NCI-H2196 (cell line): Measurements from ENCODE around the gene PTGER3.

Experiments
- DNase-seq: peaks from one replicate; lab custom pipeline; 2025; ENCODE audit not compliant: unreplicated experiment; lab: John Stamatoyannopoulos, UW

PTGER3 gene

GRCh38 chr1:71047635-71048607, at the start of gene PTGER3:
TSS of gene PTGER3 (minus strand) at chr1:71047816. CDS start at chr1:71047577, 239 bp downstream.
- DNase-seq = no peak

DNA sequence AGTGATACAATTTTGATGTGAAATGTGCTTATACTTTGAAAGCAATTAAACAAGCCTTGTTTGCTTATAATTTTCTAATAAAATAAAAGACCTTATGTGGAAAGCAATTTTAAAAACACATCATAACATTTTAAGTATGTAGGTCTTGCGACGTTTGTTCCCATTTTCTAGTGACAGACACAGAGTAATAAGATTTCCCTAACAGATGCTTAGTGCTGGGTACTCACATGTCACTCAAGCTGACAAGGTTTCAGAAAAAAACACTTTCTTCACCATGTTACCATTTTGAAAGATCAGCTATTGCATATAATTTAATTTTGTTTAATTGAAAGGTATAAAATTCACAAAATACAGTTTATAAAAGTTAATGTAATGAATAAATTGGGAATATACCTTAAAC, 47.3 kb upstream of the PTGER3 start:
- no peak for DNase-seq

GRCh38 chr1:71093938-71094337, 46.3 kb upstream of the PTGER3 start:
- DNase-seq = no peak

GRCh38 chr1:71089536-71090270, 42.1 kb upstream of the PTGER3 start:
- DNase-seq = no peak

GRCh38 chr1:71088645-71089287, 41.1 kb upstream of the PTGER3 start:
- no peak for DNase-seq

- DNase-seq = no peak
Measured at GRCh38 chr1:71087713-71088112, 40.1 kb upstream of the PTGER3 start.

DNA sequence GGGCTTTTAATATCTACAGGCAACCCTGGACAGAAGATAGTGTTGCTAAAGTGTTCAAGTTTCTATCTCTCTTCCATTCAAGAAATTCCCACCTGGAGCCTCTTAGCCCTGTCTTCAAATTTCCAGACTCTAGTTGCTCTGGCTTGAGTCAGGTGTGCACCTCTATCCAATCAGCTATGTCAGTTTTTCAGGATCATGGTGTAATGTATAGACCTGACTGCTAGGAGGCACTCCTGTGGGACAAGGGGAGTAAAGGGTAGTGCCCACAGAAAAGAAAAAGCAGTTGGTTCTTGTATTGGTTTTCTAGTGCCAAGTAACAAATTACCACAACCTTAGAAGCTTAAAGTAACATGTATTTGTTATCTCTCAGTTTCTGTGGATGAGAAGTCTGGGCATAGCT, 39.4 kb upstream of the PTGER3 start:
- no peak for DNase-seq

- DNase-seq = no peak
Measured at GRCh38 chr1:71086331-71086730, 38.7 kb upstream of the PTGER3 start.

DNA sequence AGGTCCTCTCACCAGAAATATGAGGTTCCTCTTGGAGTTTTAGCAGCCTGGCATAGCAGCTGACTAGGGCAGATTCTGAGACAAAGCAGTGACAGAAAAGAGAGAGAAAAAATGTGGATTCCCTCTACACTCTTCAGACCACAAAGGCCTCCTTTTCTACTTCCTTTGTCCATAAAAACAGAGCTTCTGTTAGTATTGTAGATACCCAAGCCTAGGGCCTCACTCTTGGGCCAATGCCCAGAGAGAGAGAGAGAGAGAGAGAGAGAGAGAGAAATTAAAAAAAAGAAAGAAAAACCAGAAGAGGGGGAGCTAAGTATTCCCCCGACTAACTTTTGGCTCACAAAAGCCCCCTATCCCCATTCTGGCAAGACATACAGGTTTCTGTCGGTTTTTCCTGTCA, 35.7 kb upstream of the PTGER3 start:
- no peak for DNase-seq

GRCh38 chr1:71081697-71082080, 34.1 kb upstream of the PTGER3 start:
- no peak for DNase-seq

DNA sequence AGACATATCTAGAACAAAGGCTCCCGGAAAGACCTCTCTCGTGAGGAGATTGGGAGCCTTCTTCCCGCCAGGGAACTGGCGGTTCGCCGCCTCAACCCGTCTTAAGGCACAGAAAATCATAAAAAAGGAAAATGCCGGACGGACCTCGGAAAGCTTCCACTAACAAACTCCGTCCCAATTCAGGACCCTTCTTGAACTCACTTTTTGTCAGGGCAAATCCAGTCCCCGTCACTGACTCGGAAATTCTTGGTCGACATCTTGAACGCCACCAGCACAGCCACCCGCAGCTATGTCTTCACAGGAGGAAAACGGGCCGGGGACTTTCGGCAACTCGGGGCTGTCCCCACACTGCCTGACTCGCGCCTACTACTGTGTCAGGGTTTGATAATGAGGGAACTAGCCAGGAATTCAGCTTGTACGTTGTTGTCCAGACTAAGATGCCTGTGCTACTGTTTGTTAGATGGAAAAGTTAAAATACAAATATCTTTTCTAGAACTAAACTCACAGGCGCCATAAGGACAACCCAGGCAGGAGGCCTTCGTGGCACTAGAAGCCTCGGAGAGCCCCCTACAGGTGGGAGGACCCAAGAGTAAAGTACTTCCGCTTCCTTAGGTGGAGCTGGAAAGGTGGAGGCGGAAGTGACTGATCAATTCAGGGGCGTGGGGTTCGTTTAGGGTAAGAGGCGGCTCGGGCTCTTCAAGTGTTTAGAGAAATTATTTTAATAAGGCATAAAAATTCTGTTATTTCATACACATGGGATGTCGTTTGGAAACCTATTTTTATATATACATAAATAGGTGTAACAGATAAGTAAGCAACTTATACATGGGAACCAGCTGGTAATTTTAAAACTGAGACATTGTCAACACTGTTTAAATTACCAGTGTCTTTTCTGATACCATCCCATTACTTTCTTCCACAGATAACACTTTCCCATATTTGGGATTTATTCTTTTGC, 33.4 kb upstream of the PTGER3 start, which contains the start of gene ZRANB2:
TSS of gene ZRANB2 (minus strand) at position 297 of the 958 bp plus-strand sequence. CDS start at position 257, 40 bp downstream.
- DNase-seq = peak; percentile 92

GRCh38 chr1:71080230-71080738, 32.7 kb upstream of the PTGER3 start:
- peak; percentile 23 for DNase-seq

- DNase-seq = no peak
Measured at GRCh38 chr1:71074681-71075080, 27.1 kb upstream of the PTGER3 start.

DNA sequence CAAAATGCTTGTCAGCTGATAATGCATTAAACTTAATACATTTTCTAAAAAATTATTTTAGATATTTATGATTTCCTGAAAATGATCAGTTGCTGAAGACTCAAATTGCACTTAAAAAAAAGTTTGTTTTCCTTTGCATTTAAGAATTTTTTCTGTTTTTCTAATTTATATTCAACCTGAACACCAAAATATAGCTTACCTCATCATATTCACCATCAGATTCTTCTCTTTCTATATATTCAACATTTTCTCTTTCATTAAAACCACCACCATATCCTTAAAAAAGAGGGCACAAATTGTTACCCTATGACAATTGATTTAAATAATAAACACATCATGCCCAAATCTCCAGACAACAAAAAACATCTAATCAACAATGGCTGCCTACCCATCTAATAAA, 24.7 kb upstream of the PTGER3 start:
- no peak for DNase-seq

DNA sequence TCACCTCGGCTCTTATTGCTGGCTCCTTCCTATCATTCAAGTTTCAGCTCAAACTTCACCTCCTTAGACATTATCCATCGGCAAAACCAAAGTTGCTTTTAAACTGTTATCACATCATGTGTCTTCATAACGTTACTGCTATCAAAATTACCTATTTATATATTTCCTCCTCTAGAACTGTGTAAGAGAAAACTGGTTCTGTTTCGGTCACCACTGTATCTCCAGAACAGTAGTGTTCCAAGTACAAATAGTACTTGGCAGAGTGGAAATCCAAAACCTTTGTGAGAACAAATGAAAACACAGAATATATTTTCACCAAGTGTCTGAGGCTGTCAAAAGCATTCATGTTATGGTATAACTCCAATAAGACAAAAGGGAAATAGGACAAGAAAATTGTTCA, 24.1 kb upstream of the PTGER3 start:
- no peak for DNase-seq

GRCh38 chr1:71068325-71069240, 21.0 kb upstream of the PTGER3 start:
- no peak for DNase-seq

- no peak for DNase-seq
Measured at GRCh38 chr1:71054791-71055190, 7.2 kb upstream of the PTGER3 start.

GRCh38 chr1:71054281-71054731, 6.7 kb upstream of the PTGER3 start:
- no peak for DNase-seq

GRCh38 chr1:71053758-71054157, 6.1 kb upstream of the PTGER3 start:
- DNase-seq = no peak
